ENCODE data around the gene LIN7B. TPM values are rescaled to one million over a fixed set of nuclear protein-coding genes. Genes with fewer than 3 reads are reported as not detected.

LIN7B gene
- total RNA-seq, 2 donors from 2014 or later: 11.8 to 14.6 TPM

- intact Hi-C loops (cut with DNase I): no loop called here
- DNase-seq: no peak
- no peak overlapping the region for H3K27ac ChIP-seq
These were observed 6.3 kb upstream of the LIN7B start for GRCh38 chr19:49107625-49108459.

GRCh38 chr19:49109051-49109450, 5.1 kb upstream of the LIN7B start:
- Histone ChIP-seq H3K4me1 (peaks cover 4% of the 10 kb centered on the region), H3K27me3 (no peaks in the 10 kb centered on the region), H3K4me3 (no peak overlapping the region), H3K36me3 (peaks cover 20% of the 10 kb centered on the region), H3K9me3 (no peaks in the 10 kb centered on the region), H3K27ac (no peak overlapping the region), H3K9ac (ENCODE audit: low read depth in 2 of 2, low read length in 2 of 2) (no peak overlapping the region)
- no peak for TF ChIP-seq CTCF (IDR thresholded peaks at IDR 0.05)
- DNase-seq: no peak
- intact Hi-C loops (cut with DNase I): no loop called here

More at GRCh38 chr19:49107625-49108459, 6.3 kb upstream of the LIN7B start:
- Histone ChIP-seq H3K4me1 (no peaks in the 10 kb centered on the region), H3K9me3 (no peaks in the 10 kb centered on the region), H3K9ac (ENCODE audit: low read depth in 2 of 2, low read length in 2 of 2) (no peak overlapping the region), H3K27me3 (no peaks in the 10 kb centered on the region), H3K36me3 (peaks cover 22% of the 10 kb centered on the region), H3K4me3 (no peak overlapping the region)
- no peak for TF ChIP-seq CTCF (IDR thresholded peaks at IDR 0.05)

GRCh38 chr19:49109569-49110233, 4.5 kb upstream of the LIN7B start:
- Histone ChIP-seq H3K9me3 (no peaks in the 10 kb centered on the region), H3K9ac (ENCODE audit: low read depth in 2 of 2, low read length in 2 of 2) (no peak overlapping the region), H3K27me3 (no peaks in the 10 kb centered on the region), H3K27ac (no peak overlapping the region), H3K4me1 (peaks cover 4% of the 10 kb centered on the region), H3K36me3 (peaks cover 20% of the 10 kb centered on the region), H3K4me3 (no peak overlapping the region)
- intact Hi-C loops (cut with DNase I): no loop called here
- TF ChIP-seq CTCF (IDR thresholded peaks at IDR 0.05): no peak
- DNase-seq: no peak

- DNase-seq: no peak
These were observed 3.6 kb upstream of the LIN7B start for GRCh38 chr19:49110567-49110966.

More at GRCh38 chr19:49110567-49110966, 3.6 kb upstream of the LIN7B start:
- intact Hi-C loops (cut with DNase I): no loop called here
- H3K27me3 ChIP-seq: no peaks in the 10 kb centered on the region
- TF ChIP-seq CTCF (IDR thresholded peaks at IDR 0.05): no peak
- H3K27ac ChIP-seq: no peak overlapping the region
- H3K4me1 ChIP-seq: peaks cover 8% of the 10 kb centered on the region
- no peak overlapping the region for H3K9ac ChIP-seq (ENCODE audit: low read depth in 2 of 2, low read length in 2 of 2)
- peaks cover 20% of the 10 kb centered on the region for H3K36me3 ChIP-seq
- H3K9me3 ChIP-seq: no peaks in the 10 kb centered on the region
- no peak overlapping the region for H3K4me3 ChIP-seq
